HepG2 (cell line): ENCODE measurements around the gene ZBTB7B. TPM values are rescaled to one million over a fixed set of nuclear protein-coding genes. Genes with fewer than 3 reads are reported as not detected.

ENCODE experiments used
- HIVEP1 ChIP-seq: sonication (generic); formaldehyde crosslinking; IDR thresholded peaks from 2 replicates; pipeline ENCODE4 v1.4.0; 2020; ENCODE audit warnings: mild to moderate bottlenecking, missing genetic modification reagents
- HNF4A ChIP-seq: sonication (generic); formaldehyde crosslinking; IDR thresholded peaks from 2 replicates; pipeline ENCODE4 v1.4.0; 2020; ENCODE audit warnings: missing genetic modification reagents
- IRF1 ChIP-seq: sonication (generic); formaldehyde crosslinking; IDR thresholded peaks from 2 replicates; pipeline ENCODE4 v1.4.0; 2020; ENCODE audit warnings: low read depth, mild to moderate bottlenecking, missing genetic modification reagents
- JUND ChIP-seq: sonication (generic); formaldehyde crosslinking; IDR thresholded peaks from 2 replicates; pipeline ENCODE4 v1.8.0; 2022; ENCODE audit warnings: mild to moderate bottlenecking, missing genetic modification reagents
- KLF12 ChIP-seq: sonication (generic); formaldehyde crosslinking; IDR thresholded peaks from 2 replicates; pipeline ENCODE4 v1.4.0; 2020; ENCODE audit warnings: missing genetic modification reagents, borderline replicate concordance
- LCORL ChIP-seq, 2 experiments: fragments of 450-650 bp in 1 of 2; sonication (generic) in 1 of 2; formaldehyde crosslinking in 1 of 2; IDR thresholded peaks; 2 replicates each; pipeline versions ENCODE4 v1.5.0 to v1.6.1; 2017 to 2020; ENCODE audit warnings: antibody characterized with exemption in 1 of 2, missing genetic modification reagents in 1 of 2
- PRDM15 ChIP-seq: sonication (generic); formaldehyde crosslinking; IDR thresholded peaks from 2 replicates; pipeline ENCODE4 v1.4.0; 2020; ENCODE audit warnings: missing genetic modification reagents
- SRY ChIP-seq: sonication (generic); formaldehyde crosslinking; IDR thresholded peaks from 2 replicates; pipeline ENCODE4 v1.8.0; 2022; ENCODE audit warnings: mild to moderate bottlenecking, missing genetic modification reagents
- XBP1 ChIP-seq: sonication (generic); formaldehyde crosslinking; IDR thresholded peaks from 2 replicates; pipeline ENCODE4 v1.5.0; 2020; ENCODE audit warnings: missing genetic modification reagents
- ZBTB10 ChIP-seq: sonication (generic); formaldehyde crosslinking; IDR thresholded peaks from 2 replicates; pipeline ENCODE4 v1.4.0; 2020; ENCODE audit warnings: missing genetic modification reagents, borderline replicate concordance
- ZHX1 ChIP-seq: sonication (generic); formaldehyde crosslinking; IDR thresholded peaks from 2 replicates; pipeline ENCODE4 v1.8.1; 2022; ENCODE audit warnings: low read depth, mild to moderate bottlenecking, missing genetic modification reagents
- ZNF235 ChIP-seq: sonication (generic); formaldehyde crosslinking; IDR thresholded peaks from 2 replicates; pipeline ENCODE4 v1.8.1; 2023; ENCODE audit warnings: mild to moderate bottlenecking, missing genetic modification reagents, borderline replicate concordance
- ZNF549 ChIP-seq: sonication (generic); formaldehyde crosslinking; IDR thresholded peaks from 2 replicates; pipeline ENCODE4 v1.5.0; 2020; ENCODE audit warnings: missing genetic modification reagents
- ZNF660 ChIP-seq: sonication (generic); formaldehyde crosslinking; IDR thresholded peaks from 2 replicates; pipeline ENCODE4 v1.5.1; 2020; ENCODE audit warnings: mild to moderate bottlenecking, low read depth, missing genetic modification reagents, borderline replicate concordance
- ZNF703 ChIP-seq: sonication (generic); formaldehyde crosslinking; IDR thresholded peaks from 2 replicates; pipeline ENCODE4 v1.5.1; 2020; ENCODE audit warnings: missing genetic modification reagents, mild to moderate bottlenecking, moderate library complexity, borderline replicate concordance
- ZNF780A ChIP-seq: sonication (generic); formaldehyde crosslinking; IDR thresholded peaks from 2 replicates; pipeline ENCODE4 v1.8.0; 2022; ENCODE audit warnings: mild to moderate bottlenecking, missing genetic modification reagents, moderate library complexity
- ZNF891 ChIP-seq: sonication (generic); formaldehyde crosslinking; IDR thresholded peaks from 2 replicates; pipeline ENCODE4 v1.5.0; 2020; ENCODE audit warnings: mild to moderate bottlenecking, missing genetic modification reagents
- polyA plus RNA-seq, 8 experiments: library from polyadenylated mRNA; depleted of rRNA in 3 of 8; stranded (reverse) in 7 of 8; unstranded in 1 of 8; fragments of >200 nt; fragmentation: Illumina TruSeq in 4 of 8; extraction: Trizol in 4 of 8; gene quantifications; 2 replicates each; pipeline versions ENCODE4 v1.2.1 to v1.2.3, GENCODE V29; 2011 to 2016; ENCODE audit warnings: low read depth in 4 of 8, missing spikeins in 1 of 8, mixed read lengths in 1 of 8; ENCODE audit not compliant: insufficient read depth in 1 of 8
- total RNA-seq, 5 experiments: library from RNA; depleted of rRNA; stranded (reverse); fragments of >200 nt; fragmentation: Illumina TruSeq; extraction: Trizol; gene quantifications; 2 replicates each; pipeline ENCODE4 v1.2.3, GENCODE V29; 2016; ENCODE audit warnings: low read depth in 1 of 5

The ZBTB7B gene
- total and polyA plus RNA-seq, 2 of the 13 experiments (the other 11 are each of a cell fraction or from before 2014, with no cell fraction given): 15.5 to 17.5 TPM

GRCh38 chr1:154953611-154954038 is 49.0 kb upstream of the ZBTB7B start (continued):
- TF ChIP-seq ZNF549 (no peak), ZNF660 (CRISPR knock-in tag) (no peak), HNF4A (CRISPR knock-in tag) (0 out of 2 replicates have a peak, but pooled peaks have one; percentile 26), PRDM15 (CRISPR knock-in tag) (0 out of 2 replicates have a peak, but pooled peaks have one; percentile 20), SRY (CRISPR knock-in tag) (no peak), ZNF891 (CRISPR knock-in tag) (no peak), ZNF780A (CRISPR knock-in tag) (no peak), IRF1 (CRISPR knock-in tag) (no peak), XBP1 (CRISPR knock-in tag) (no peak), ZHX1 (CRISPR knock-in tag) (no peak), KLF12 (no peak), ZNF235 (CRISPR knock-in tag) (no peak), JUND (CRISPR knock-in tag) (no peak), ZNF703 (CRISPR knock-in tag) (no peak), ZBTB10 (CRISPR knock-in tag) (no peak), HIVEP1 (no peak), LCORL (IDR thresholded peaks at IDR 0.05) (no peak), LCORL (CRISPR knock-in tag; IDR thresholded peaks at IDR 0.05) (no peak)
